PC-3 (cell line): ENCODE data around the gene PHF2. TPM values are rescaled to one million over a fixed set of nuclear protein-coding genes. Genes with fewer than 3 reads are reported as not detected.
A peak's percentile ranks its signal among the peaks of the same experiment; 100 is the strongest.

Experiments
- ATAC-seq: fragments of 200-7000 bp; cut with Tn5 transposase; 2 replicates; pipeline ENCODE4 v1.9.1; 2020; ENCODE audit warnings: mild to moderate bottlenecking, moderate library complexity
- Bru-seq: library from RNA; stranded (reverse); fragments of 400-500 nt; gene quantifications from one replicate; lab custom pipeline; 2021; lab: Mats Ljungman, UMichigan
- BruChase-seq, 2 experiments: library from RNA; stranded (reverse); fragments of 400-500 nt; gene quantifications; one replicate each; lab custom pipeline; 2021; lab: Mats Ljungman, UMichigan
- BruUV-seq: library from RNA; stranded (reverse); fragments of 400-500 nt; replicated peaks from 2 replicates; lab custom pipeline; 2021; lab: Mats Ljungman, UMichigan
- CTCF ChIA-PET: fragments of 300-600 bp; sonication (Branson Sonifier 250); formaldehyde crosslinking; loops from one replicate; lab custom pipeline; 2022; ENCODE audit warnings: antibody characterized with exemption; lab: Charles Lee
- POLR2A ChIA-PET: fragments of 300-600 bp; sonication (Branson Sonifier 250); formaldehyde crosslinking; loops from one replicate; lab custom pipeline; 2022; ENCODE audit warnings: antibody characterized with exemption; ENCODE audit not compliant: unreplicated experiment; lab: Charles Lee
- DNase-seq: peaks from one replicate; pipeline ENCODE4 v3.0.0-alpha.2; 2015
- H2AFZ ChIP-seq: fragments of 300-600 bp; sonication (generic); 2 replicates; pipeline ENCODE4 v1.6.0; 2016; ENCODE audit warnings: antibody characterized with exemption, low read length
- H3F3A ChIP-seq: fragments of 300-600 bp; sonication (generic); one replicate; pipeline ENCODE4 v1.6.0; 2017; ENCODE audit warnings: antibody characterized with exemption, low read length, control low read depth, mild to moderate bottlenecking; ENCODE audit not compliant: unreplicated experiment
- H3K27ac ChIP-seq: fragments of 300-600 bp; sonication (generic); 2 replicates; pipeline ENCODE4 v1.5.1; 2016; ENCODE audit warnings: mild to moderate bottlenecking, low read length
- H3K27me3 ChIP-seq: fragments of 300-600 bp; sonication (generic); 2 replicates; pipeline ENCODE4 v1.6.1; 2016; ENCODE audit warnings: low read length, mixed read lengths
- H3K36me3 ChIP-seq: fragments of 300-600 bp; sonication (generic); 2 replicates; pipeline ENCODE4 v1.6.1; 2016; ENCODE audit warnings: low read depth, mixed run types, low read length, mixed read lengths
- H3K4me1 ChIP-seq: fragments of 300-600 bp; sonication (generic); 2 replicates; pipeline ENCODE4 v1.5.1; 2016; ENCODE audit warnings: low read length; ENCODE audit not compliant: insufficient read depth
- H3K4me2 ChIP-seq: fragments of 300-600 bp; sonication (generic); 2 replicates; pipeline ENCODE4 v1.6.0; 2016; ENCODE audit warnings: low read length
- H3K4me3 ChIP-seq: fragments of 300-600 bp; sonication (generic); 2 replicates; pipeline ENCODE4 v1.5.1; 2016; ENCODE audit warnings: mild to moderate bottlenecking, low read length, mixed read lengths
- H3K79me2 ChIP-seq: fragments of 300-600 bp; sonication (generic); 2 replicates; pipeline ENCODE4 v1.6.1; 2017; ENCODE audit warnings: low read length, mixed read lengths
- H3K9ac ChIP-seq: fragments of 300-600 bp; sonication (generic); 2 replicates; pipeline ENCODE4 v1.6.0; 2016; ENCODE audit warnings: mild to moderate bottlenecking, low read length
- H3K9me2 ChIP-seq: fragments of 300-600 bp; sonication (generic); replicated peaks from 2 replicates; pipeline ENCODE4 v1.6.1; 2016; ENCODE audit warnings: mixed run types, low read length, mixed read lengths
- H3K9me3 ChIP-seq: fragments of 300-600 bp; sonication (generic); 2 replicates; pipeline ENCODE4 v1.6.1; 2016; ENCODE audit warnings: low read length, mixed read lengths
- H4K20me1 ChIP-seq: fragments of 300-600 bp; sonication (generic); 2 replicates; pipeline ENCODE4 v1.6.1; 2016; ENCODE audit warnings: low read length, mixed read lengths
- EZH2 ChIP-seq: fragments of 300-600 bp; sonication (generic); IDR thresholded peaks from one replicate; pipeline ENCODE4 v1.6.1; 2017; ENCODE audit warnings: antibody characterized with exemption, mild to moderate bottlenecking, low read length; ENCODE audit not compliant: unreplicated experiment
- EZH2phosphoT487 ChIP-seq: fragments of 300-600 bp; sonication (generic); IDR thresholded peaks from 2 replicates; pipeline ENCODE4 v1.6.1; 2018; ENCODE audit warnings: mild to moderate bottlenecking, antibody characterized with exemption, low read length, borderline replicate concordance
- intact Hi-C: fragments of 100-400 bp; cut with micrococcal nuclease; formaldehyde crosslinking; loops from 2 replicates; pipeline ENCODE4 v1.9.0; 2023
- long read RNA-seq: library from polyadenylated mRNA; unstranded; transcript quantifications from one replicate; pipeline ENCODE4 v2.0.0, GENCODE V29; 2021; ENCODE audit not compliant: unreplicated experiment
- total RNA-seq: library from RNA; depleted of rRNA; stranded (reverse); fragments of >200 nt; gene quantifications from 2 replicates; pipeline ENCODE4 v1.2.3, GENCODE V29; 2014; rRNA removed
- TF ChIP-seq, protein P1 (sequence below): fragments of 300-600 bp; sonication (generic); conservative IDR thresholded peaks from 2 replicates; pipeline ENCODE4 v1.5.1; 2017; ENCODE audit warnings: antibody characterized with exemption, low read depth, mild to moderate bottlenecking, low read length

The PHF2 gene
- total RNA-seq (10.6 and 12.0 TPM in 2 replicates), Bru-seq, nascent RNA (percentile 55 among the genes with signal in this experiment), BruChase-seq, experiment 1, labeled RNA remaining after a 6-hour chase (percentile 60 among the genes with signal in this experiment), BruChase-seq, experiment 2, labeled RNA remaining after a 2-hour chase (percentile 61 among the genes with signal in this experiment)
- long read RNA-seq, partial matches to known transcripts, result 27 of 29 reads
- long read RNA-seq, other reads (novel, unspliced or antisense), result 2 of 29 reads

DNA sequence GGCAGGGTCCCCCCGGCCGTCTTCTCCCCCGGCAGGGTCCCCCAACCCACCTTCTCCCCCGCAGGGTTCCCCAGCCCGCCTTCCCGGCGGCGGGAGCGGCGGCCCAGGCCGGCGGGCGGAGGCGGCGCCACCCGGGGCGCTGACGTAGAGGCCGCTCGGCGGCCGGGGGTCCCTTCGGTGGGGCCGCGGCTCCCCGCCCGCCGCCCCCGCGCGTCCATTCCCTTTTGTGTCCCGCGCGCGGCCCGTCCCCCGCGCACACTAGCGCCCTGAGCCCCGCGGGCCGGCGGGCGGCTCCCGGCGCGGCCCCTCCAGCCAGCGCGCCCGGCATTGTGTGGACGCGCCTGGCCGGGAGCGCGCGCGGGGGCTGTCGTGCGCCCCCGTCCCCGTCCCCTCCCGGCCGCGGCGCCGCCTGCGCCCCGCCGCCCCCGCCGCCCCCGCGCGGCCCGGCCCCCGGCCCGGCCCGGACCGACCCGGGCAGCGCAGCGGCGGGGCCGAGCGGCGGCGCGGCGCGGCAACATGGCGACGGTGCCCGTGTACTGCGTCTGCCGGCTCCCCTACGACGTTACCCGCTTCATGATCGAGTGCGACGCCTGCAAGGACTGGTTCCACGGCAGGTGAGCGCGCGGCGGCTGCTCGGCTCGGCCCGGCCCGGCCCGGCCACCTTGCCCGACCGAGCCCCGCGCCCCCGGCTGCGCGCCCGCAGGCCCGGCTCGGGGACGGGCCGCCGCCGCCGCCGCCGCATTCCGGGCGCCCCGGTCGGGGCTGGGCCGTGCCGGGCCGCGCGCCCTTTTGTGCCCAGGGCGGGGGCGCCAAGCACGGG is at the start of gene PHF2:
PHF2 (plus strand) TSS at position 327 of the 820 bp plus-strand sequence; CDS start at position 517, 190 bp downstream.
- CTCF ChIA-PET, result interaction anchor here (0.6 kb wide), 1 partner anchor 16 kb away, joined by 3 read pairs; no protein-coding TSS in a partner anchor

DNA sequence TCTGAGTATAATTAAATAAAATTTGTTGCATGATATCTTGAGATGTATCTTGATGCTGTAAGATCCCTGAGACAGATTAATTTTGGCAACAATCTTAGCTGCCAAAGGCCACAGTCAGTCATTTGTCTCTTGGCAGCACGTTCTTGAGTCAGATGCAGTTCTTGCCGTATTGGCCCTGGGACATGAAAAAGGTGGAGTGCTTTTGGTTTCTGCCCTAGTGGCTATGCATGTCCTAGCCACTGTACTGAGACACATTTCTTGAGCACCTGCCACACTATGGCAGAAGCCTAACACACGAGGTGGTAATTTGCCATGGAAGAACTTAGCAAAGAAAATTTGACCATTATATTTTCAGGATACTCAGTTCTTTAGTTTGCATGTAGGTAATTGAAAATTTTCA is 45.0 kb upstream of the PHF2 start:
- Histone ChIP-seq H3F3A (no peaks in the 10 kb centered on the region), H3K4me3 (no peak overlapping the region), H3K9me3 (no peaks in the 10 kb centered on the region), H3K27me3 (no peaks in the 10 kb centered on the region), H3K27ac (no peak overlapping the region), H3K9ac (no peak overlapping the region), H2AFZ (no peak overlapping the region), H3K79me2 (no peaks in the 10 kb centered on the region), H3K36me3 (peaks cover 45% of the 10 kb centered on the region), H4K20me1 (no peaks in the 10 kb centered on the region), H3K4me2 (no peak overlapping the region), H3K9me2 (no peaks in the 10 kb centered on the region), H3K4me1 (no peaks in the 10 kb centered on the region)
- ATAC-seq (no peak), DNase-seq (peak; percentile 4)
- POLR2A ChIA-PET, result no interaction called here
- TF ChIP-seq EZH2 (no peak), EZH2phosphoT487 (no peak)
- TF ChIP-seq, protein P1, sequence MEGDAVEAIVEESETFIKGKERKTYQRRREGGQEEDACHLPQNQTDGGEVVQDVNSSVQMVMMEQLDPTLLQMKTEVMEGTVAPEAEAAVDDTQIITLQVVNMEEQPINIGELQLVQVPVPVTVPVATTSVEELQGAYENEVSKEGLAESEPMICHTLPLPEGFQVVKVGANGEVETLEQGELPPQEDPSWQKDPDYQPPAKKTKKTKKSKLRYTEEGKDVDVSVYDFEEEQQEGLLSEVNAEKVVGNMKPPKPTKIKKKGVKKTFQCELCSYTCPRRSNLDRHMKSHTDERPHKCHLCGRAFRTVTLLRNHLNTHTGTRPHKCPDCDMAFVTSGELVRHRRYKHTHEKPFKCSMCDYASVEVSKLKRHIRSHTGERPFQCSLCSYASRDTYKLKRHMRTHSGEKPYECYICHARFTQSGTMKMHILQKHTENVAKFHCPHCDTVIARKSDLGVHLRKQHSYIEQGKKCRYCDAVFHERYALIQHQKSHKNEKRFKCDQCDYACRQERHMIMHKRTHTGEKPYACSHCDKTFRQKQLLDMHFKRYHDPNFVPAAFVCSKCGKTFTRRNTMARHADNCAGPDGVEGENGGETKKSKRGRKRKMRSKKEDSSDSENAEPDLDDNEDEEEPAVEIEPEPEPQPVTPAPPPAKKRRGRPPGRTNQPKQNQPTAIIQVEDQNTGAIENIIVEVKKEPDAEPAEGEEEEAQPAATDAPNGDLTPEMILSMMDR, result no peak
- BruUV-seq, result no TSS peak
- CTCF ChIA-PET, result no interaction called here
- intact Hi-C loops, result no loop called here

More for the DNA sequence above, at the start of gene PHF2:
- intact Hi-C loops, result no loop called here
- ATAC-seq (peak; percentile 38), DNase-seq (no peak)
- Histone ChIP-seq H3K4me1 (peaks cover 12% of the 10 kb centered on the region), H3K27me3 (no peaks in the 10 kb centered on the region), H3K79me2 (peaks cover 52% of the 10 kb centered on the region), H3K36me3 (no peaks in the 10 kb centered on the region), H3K27ac (no peak within 1 kb of the TSS), H3K9ac (peak within 1 kb of the TSS; percentile 76), H3K4me3 (peak within 1 kb of the TSS; percentile 77), H3F3A (no peaks in the 10 kb centered on the region), H2AFZ (peak within 1 kb of the TSS; percentile 78), H3K4me2 (peak within 1 kb of the TSS; percentile 96), H3K9me2 (no peaks in the 10 kb centered on the region), H4K20me1 (no peaks in the 10 kb centered on the region), H3K9me3 (no peaks in the 10 kb centered on the region)
- POLR2A ChIA-PET, result no interaction called here
- TF ChIP-seq EZH2 (no peak), EZH2phosphoT487 (no peak)
- TF ChIP-seq, protein P1, result no peak
- BruUV-seq, result no TSS peak
